Keratinocyte (primary cell): Measurements from ENCODE around the gene PRKCA. TPM values are rescaled to one million over a fixed set of nuclear protein-coding genes. Genes with fewer than 3 reads are reported as not detected.

Experiments used
- DNase-seq: peaks from one replicate; pipeline ENCODE4 v3.0.0-alpha.2; 2011; ENCODE audit warnings: low read depth, missing footprints, low spot score
- FAIRE-seq: peaks from 2 replicates; lab custom pipeline; 2011; peaks lifted over from hg19 to GRCh38; lab: Jason Lieb, UNC
- H2AFZ ChIP-seq: 2 replicates; pipeline ENCODE4 v1.6.0; 2012; ENCODE audit warnings: low read length, control low read depth, inconsistent platforms; ENCODE audit not compliant: control insufficient read depth
- H3K27ac ChIP-seq: 2 replicates; pipeline ENCODE4 v1.5.1; 2011; ENCODE audit warnings: low read length; ENCODE audit not compliant: control insufficient read depth, insufficient read depth
- H3K27me3 ChIP-seq: 3 replicates; pipeline ENCODE4 v1.6.0; 2011; ENCODE audit warnings: low read length; ENCODE audit not compliant: control insufficient read depth, insufficient read depth; ENCODE audit errors: extremely low read depth
- H3K36me3 ChIP-seq, 2 experiments: 2 replicates in 1 of 2; 3 replicates in 1 of 2; pipeline ENCODE4 v1.5.1; 2011; ENCODE audit warnings: low read length in 2 of 2, mild to moderate bottlenecking in 1 of 2; ENCODE audit not compliant: control insufficient read depth in 2 of 2, insufficient read depth in 2 of 2; ENCODE audit errors: extremely low read depth in 1 of 2
- H3K4me1 ChIP-seq: 3 replicates; pipeline ENCODE4 v1.5.1; 2011; ENCODE audit warnings: low read length; ENCODE audit not compliant: control insufficient read depth, insufficient read depth; ENCODE audit errors: extremely low read depth
- H3K4me2 ChIP-seq: 3 replicates; pipeline ENCODE4 v1.6.0; 2011; ENCODE audit warnings: low read depth, low read length; ENCODE audit not compliant: control insufficient read depth, insufficient read depth; ENCODE audit errors: extremely low read depth
- H3K4me3 ChIP-seq, 3 experiments: fragments of 200-600 bp in 1 of 3; sonication (generic) in 1 of 3; 2 replicates in 2 of 3; 3 replicates in 1 of 3; pipeline ENCODE4 v1.5.1; 2011 to 2016; ENCODE audit warnings: low read length in 3 of 3, mild to moderate bottlenecking in 3 of 3, control low read depth in 2 of 3, inconsistent platforms in 1 of 3, low read depth in 1 of 3, mixed read lengths in 1 of 3, mixed run types in 1 of 3, moderate library complexity in 1 of 3; ENCODE audit not compliant: control insufficient read depth in 2 of 3, insufficient read depth in 2 of 3; ENCODE audit errors: extremely low read depth in 1 of 3
- H3K79me2 ChIP-seq: 2 replicates; pipeline ENCODE4 v1.6.0; 2012; ENCODE audit warnings: low read length; ENCODE audit not compliant: control insufficient read depth, insufficient read depth
- H3K9ac ChIP-seq: 3 replicates; pipeline ENCODE4 v1.6.0; 2011; ENCODE audit warnings: low read length; ENCODE audit not compliant: control insufficient read depth, insufficient read depth; ENCODE audit errors: extremely low read depth
- H3K9me1 ChIP-seq: 3 replicates; pipeline ENCODE4 v1.6.0; 2011; ENCODE audit warnings: low read length; ENCODE audit not compliant: control insufficient read depth, insufficient read depth; ENCODE audit errors: extremely low read depth
- H3K9me3 ChIP-seq: 2 replicates; pipeline ENCODE4 v1.5.1; 2012; ENCODE audit warnings: low read depth, low read length; ENCODE audit not compliant: control insufficient read depth
- H4K20me1 ChIP-seq: 3 replicates; pipeline ENCODE4 v1.6.0; 2011; ENCODE audit warnings: low read length; ENCODE audit not compliant: control insufficient read depth, insufficient read depth; ENCODE audit errors: extremely low read depth
- EZH2 ChIP-seq: IDR thresholded peaks from one replicate; pipeline ENCODE4 v1.6.1; 2012; ENCODE audit warnings: inconsistent platforms, mild to moderate bottlenecking, low read length, moderate library complexity
- dilution Hi-C: fragments of 300-500 bp; cut with MboI; formaldehyde crosslinking; loops from one replicate; pipeline ENCODE4 v1.7.0; 2020; ENCODE audit warnings: low sequenced_read_pairs; ENCODE audit not compliant: extremely low pct_ligation_motif_present
- polyA plus RNA-seq, 5 experiments: library from polyadenylated mRNA; depleted of rRNA in 3 of 5; stranded (reverse) in 3 of 5; stranded (forward) in 1 of 5; unstranded in 1 of 5; fragments of >200 nt; gene quantifications; 1 replicate in 1 of 5; 2 replicates in 3 of 5; 3 replicates in 1 of 5; pipeline versions ENCODE4 v1.2.1 to v1.2.3, GENCODE V29; 2011 to 2012; ENCODE audit warnings: missing spikeins in 2 of 5, low read depth in 1 of 5, low replicate concordance in 1 of 5
- TF ChIP-seq, protein P1 (sequence below), 3 experiments: IDR thresholded peaks in 1 of 3; conservative IDR thresholded peaks in 1 of 3; optimal IDR thresholded peaks in 1 of 3; 2 replicates in 2 of 3; 3 replicates in 1 of 3; pipeline versions ENCODE3 to v1.5.1; 2011; ENCODE audit warnings: low read length in 3 of 3, mild to moderate bottlenecking in 3 of 3, moderate library complexity in 2 of 3, control low read depth in 1 of 3, inconsistent platforms in 1 of 3; ENCODE audit not compliant: insufficient read depth in 2 of 3; ENCODE audit errors: extremely low read depth in 1 of 3

PRKCA gene
- polyA plus RNA-seq, 1 donor (not counting 4 experiments of a cell fraction or from before 2014, with no cell fraction given) = 3.6 TPM

DNA sequence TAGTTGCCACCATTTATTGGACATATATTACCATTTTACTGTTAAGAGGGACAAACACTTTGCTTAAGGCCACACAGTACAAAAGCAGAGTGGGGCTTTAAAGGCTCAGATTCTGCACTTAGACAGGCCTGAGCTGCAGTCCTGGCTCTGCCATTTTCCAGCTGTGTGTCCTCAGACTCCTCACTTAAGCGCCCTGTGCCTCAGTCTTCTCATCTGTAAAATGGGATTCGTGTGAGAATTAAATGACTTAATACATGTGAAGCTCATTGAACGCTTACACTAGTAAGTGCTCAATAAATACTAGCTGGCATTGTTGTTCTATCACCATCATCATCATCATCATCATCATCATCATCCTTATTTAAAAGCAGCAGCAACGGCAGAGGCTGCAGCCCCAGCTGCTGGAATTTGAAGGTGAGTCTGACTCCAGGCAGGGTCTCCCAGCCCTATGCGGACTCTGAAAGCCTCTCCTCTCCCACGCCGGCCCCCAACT, 532.1 kb downstream of the PRKCA start:
- Histone ChIP-seq H3K4me2 (no peak overlapping the region), H3K4me3 (no peak overlapping the region), H2AFZ (no peak overlapping the region), H3K9me1 (no peaks in the 10 kb centered on the region), H3K79me2 (no peaks in the 10 kb centered on the region), H3K9ac (no peak overlapping the region), H3K27me3 (peaks cover 41% of the 10 kb centered on the region), H3K9me3 (no peaks in the 10 kb centered on the region), H4K20me1 (no peaks in the 10 kb centered on the region), H3K4me1 (no peaks in the 10 kb centered on the region), H3K27ac (no peak overlapping the region), H3K36me3 (no peaks in the 10 kb centered on the region)
- DNase-seq = no peak
- TF ChIP-seq, protein P1, sequence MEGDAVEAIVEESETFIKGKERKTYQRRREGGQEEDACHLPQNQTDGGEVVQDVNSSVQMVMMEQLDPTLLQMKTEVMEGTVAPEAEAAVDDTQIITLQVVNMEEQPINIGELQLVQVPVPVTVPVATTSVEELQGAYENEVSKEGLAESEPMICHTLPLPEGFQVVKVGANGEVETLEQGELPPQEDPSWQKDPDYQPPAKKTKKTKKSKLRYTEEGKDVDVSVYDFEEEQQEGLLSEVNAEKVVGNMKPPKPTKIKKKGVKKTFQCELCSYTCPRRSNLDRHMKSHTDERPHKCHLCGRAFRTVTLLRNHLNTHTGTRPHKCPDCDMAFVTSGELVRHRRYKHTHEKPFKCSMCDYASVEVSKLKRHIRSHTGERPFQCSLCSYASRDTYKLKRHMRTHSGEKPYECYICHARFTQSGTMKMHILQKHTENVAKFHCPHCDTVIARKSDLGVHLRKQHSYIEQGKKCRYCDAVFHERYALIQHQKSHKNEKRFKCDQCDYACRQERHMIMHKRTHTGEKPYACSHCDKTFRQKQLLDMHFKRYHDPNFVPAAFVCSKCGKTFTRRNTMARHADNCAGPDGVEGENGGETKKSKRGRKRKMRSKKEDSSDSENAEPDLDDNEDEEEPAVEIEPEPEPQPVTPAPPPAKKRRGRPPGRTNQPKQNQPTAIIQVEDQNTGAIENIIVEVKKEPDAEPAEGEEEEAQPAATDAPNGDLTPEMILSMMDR (optimal IDR thresholded peaks at IDR 0.05 in 1 of 3, IDR thresholded peaks at IDR 0.05 in 1 of 3, conservative IDR thresholded peaks at IDR 0.05 in 1 of 3; ENCODE audit: extremely low read depth in 1 of 3, insufficient read depth in 2 of 3, low read length in 3 of 3) = no peak
- no peak for TF ChIP-seq EZH2
- no peak for FAIRE-seq
- dilution Hi-C loops = no loop called here

DNA sequence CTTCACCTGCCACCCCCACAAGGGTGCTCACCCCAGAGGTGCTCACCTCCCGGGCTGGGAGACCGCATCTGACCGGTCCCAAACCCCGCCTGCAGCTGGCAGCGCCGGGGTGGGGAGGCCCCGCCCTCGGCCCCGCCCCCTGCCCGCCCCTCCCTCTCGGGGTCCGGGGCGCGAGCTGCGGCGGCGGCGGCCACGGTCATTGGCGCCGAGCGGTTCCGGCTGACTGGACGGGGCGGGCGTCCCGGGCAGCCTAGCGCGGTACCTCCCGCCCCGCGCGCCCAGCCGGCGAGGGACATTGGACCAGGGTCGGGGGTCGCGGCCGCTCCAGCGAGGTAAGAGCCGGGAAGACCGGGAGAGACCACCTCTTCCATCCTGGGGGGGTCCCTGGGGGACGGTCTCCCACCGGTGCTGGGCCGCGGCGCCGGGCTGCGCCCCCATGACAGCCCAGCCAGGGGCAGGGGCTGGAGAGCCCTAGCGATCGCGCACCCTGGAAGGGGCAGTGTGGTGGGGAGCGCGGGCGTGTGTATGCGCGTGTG, 532.6 kb downstream of the PRKCA start, which contains the start of gene CACNG5:
TSS of gene CACNG5 (plus strand) at position 199 of the 536 bp plus-strand sequence. CDS start 42,216 bp downstream, outside the sequence.
- H2AFZ ChIP-seq = no peak within 1 kb of the TSS

More for the DNA sequence above, 532.6 kb downstream of the PRKCA start, which contains the start of gene CACNG5:
- Histone ChIP-seq H3K4me3 (no peak within 1 kb of the TSS), H4K20me1 (no peaks in the 10 kb centered on the region), H3K36me3 (no peaks in the 10 kb centered on the region), H3K9me1 (no peaks in the 10 kb centered on the region), H3K9ac (no peak within 1 kb of the TSS), H3K4me2 (no peak within 1 kb of the TSS), H3K27me3 (peaks cover 41% of the 10 kb centered on the region), H3K27ac (no peak within 1 kb of the TSS), H3K79me2 (no peaks in the 10 kb centered on the region), H3K4me1 (no peaks in the 10 kb centered on the region), H3K9me3 (no peaks in the 10 kb centered on the region)
- DNase-seq (no peak), FAIRE-seq (no peak)
- TF ChIP-seq, protein P1 (optimal IDR thresholded peaks at IDR 0.05 in 1 of 3, IDR thresholded peaks at IDR 0.05 in 1 of 3, conservative IDR thresholded peaks at IDR 0.05 in 1 of 3; ENCODE audit: extremely low read depth in 1 of 3, insufficient read depth in 2 of 3, low read length in 3 of 3) = no peak
- no peak for TF ChIP-seq EZH2
- dilution Hi-C loops = no loop called here
